GM12875 (cell line): Measurements from ENCODE around the gene PGAP1.

Experiments used
- H3K4me3 ChIP-seq: one replicate; pipeline ENCODE4 v1.5.1; 2011; ENCODE audit warnings: low read depth, low read length, control low read depth
- CTCF ChIP-seq: IDR thresholded peaks from 2 replicates; pipeline ENCODE4 v1.5.1; 2011; ENCODE audit warnings: low read depth, mild to moderate bottlenecking, control low read depth, inconsistent platforms, low read length, moderate library complexity, borderline replicate concordance; ENCODE audit not compliant: insufficient read depth

PGAP1 gene

GRCh38 chr2:196951973-196952372, 25.5 kb upstream of the PGAP1 start:
- H3K4me3 ChIP-seq, result no peak overlapping the region
- no peak for TF ChIP-seq CTCF

GRCh38 chr2:196949116-196949515, 22.6 kb upstream of the PGAP1 start:
- no peak for TF ChIP-seq CTCF
- no peak overlapping the region for H3K4me3 ChIP-seq

GRCh38 chr2:196944570-196944969, 18.1 kb upstream of the PGAP1 start:
- no peak for TF ChIP-seq CTCF
- no peak overlapping the region for H3K4me3 ChIP-seq

- H3K4me3 ChIP-seq, result no peak overlapping the region
- no peak for TF ChIP-seq CTCF
These were observed 15.0 kb upstream of the PGAP1 start for GRCh38 chr2:196941398-196942078.

GRCh38 chr2:196939371-196939770, 12.9 kb upstream of the PGAP1 start:
- TF ChIP-seq CTCF, result no peak
- no peak overlapping the region for H3K4me3 ChIP-seq

- no peak for TF ChIP-seq CTCF
These were observed 8.9 kb upstream of the PGAP1 start for GRCh38 chr2:196935432-196935831.

GRCh38 chr2:196934672-196935071, 8.2 kb upstream of the PGAP1 start:
- TF ChIP-seq CTCF, result no peak
- H3K4me3 ChIP-seq, result no peak overlapping the region

More at GRCh38 chr2:196935432-196935831, 8.9 kb upstream of the PGAP1 start:
- H3K4me3 ChIP-seq, result no peak overlapping the region
